GM23338 (cell line): Measurements from ENCODE around the gene COPA. TPM values are rescaled to one million over a fixed set of nuclear protein-coding genes. Genes with fewer than 3 reads are reported as not detected.

ENCODE experiments used
- ATAC-seq: fragments of 200-7000 bp; cut with Tn5 transposase; 3 replicates; pipeline ENCODE4 v1.9.1; 2020
- DNase-seq: peaks from one replicate; pipeline ENCODE4 v3.0.0-alpha.2; 2015; ENCODE audit warnings: low spot score
- H2AFZ ChIP-seq: fragments of 200-600 bp; sonication (generic); 2 replicates; pipeline ENCODE4 v1.8.0; 2016; ENCODE audit warnings: antibody characterized with exemption, mild to moderate bottlenecking, moderate library complexity
- H3F3A ChIP-seq: fragments of 200-600 bp; sonication (generic); replicated peaks from 2 replicates; pipeline ENCODE4 v1.8.0; 2017; ENCODE audit warnings: antibody characterized with exemption, mixed run types, low read depth
- H3K27ac ChIP-seq: fragments of 200-600 bp; sonication (generic); 2 replicates; pipeline ENCODE4 v1.6.1; 2016; ENCODE audit warnings: low read depth
- H3K27me3 ChIP-seq: fragments of 200-600 bp; sonication (generic); 2 replicates; pipeline ENCODE4 v1.8.0; 2016; ENCODE audit warnings: mild to moderate bottlenecking, mixed run types, moderate library complexity; ENCODE audit not compliant: insufficient read depth
- H3K36me3 ChIP-seq: fragments of 200-600 bp; sonication (generic); 2 replicates; pipeline ENCODE4 v1.8.0; 2016; ENCODE audit warnings: mild to moderate bottlenecking; ENCODE audit not compliant: insufficient read depth
- H3K4me1 ChIP-seq: fragments of 200-600 bp; sonication (generic); 2 replicates; pipeline ENCODE4 v1.8.0; 2016; ENCODE audit warnings: mild to moderate bottlenecking, moderate library complexity; ENCODE audit not compliant: insufficient read depth
- H3K4me2 ChIP-seq: fragments of 200-600 bp; sonication (generic); 2 replicates; pipeline ENCODE4 v1.7.1; 2017; ENCODE audit warnings: mixed run types
- H3K4me3 ChIP-seq: fragments of 200-600 bp; sonication (generic); 2 replicates; pipeline ENCODE4 v1.6.1; 2016; ENCODE audit warnings: mixed run types
- H3K79me2 ChIP-seq: fragments of 200-600 bp; sonication (generic); replicated peaks from 2 replicates; pipeline ENCODE4 v1.8.0; 2017; ENCODE audit warnings: mild to moderate bottlenecking; ENCODE audit not compliant: insufficient read depth
- H3K9me2 ChIP-seq: fragments of 200-600 bp; sonication (generic); 2 replicates; pipeline ENCODE4 v1.8.0; 2017; ENCODE audit not compliant: insufficient read depth
- H4K20me1 ChIP-seq: fragments of 200-600 bp; sonication (generic); replicated peaks from 2 replicates; pipeline ENCODE4 v1.8.0; 2017; ENCODE audit warnings: mild to moderate bottlenecking; ENCODE audit not compliant: insufficient read depth
- H3K27ac Mint-ChIP-seq: 2 replicates; pipeline ENCODE4 v1.8.0; 2020; ENCODE audit warnings: inconsistent platforms, mild to moderate bottlenecking, moderate library complexity, mixed read lengths
- H3K27me3 Mint-ChIP-seq: 3 replicates; pipeline ENCODE4 v1.8.0; 2022; ENCODE audit warnings: low read depth, mild to moderate bottlenecking, moderate library complexity, mixed read lengths, inconsistent platforms; ENCODE audit not compliant: insufficient read depth, poor library complexity
- H3K36me3 Mint-ChIP-seq: 3 replicates; pipeline ENCODE4 v1.8.0; 2021; ENCODE audit warnings: low read depth, mild to moderate bottlenecking, inconsistent platforms, moderate library complexity, mixed read lengths
- H3K4me1 Mint-ChIP-seq: 3 replicates; pipeline ENCODE4 v1.8.0; 2020; ENCODE audit warnings: mild to moderate bottlenecking, inconsistent platforms, mixed read lengths
- H3K4me3 Mint-ChIP-seq: 3 replicates; pipeline ENCODE4 v1.8.0; 2021; ENCODE audit warnings: moderate library complexity, mild to moderate bottlenecking, inconsistent platforms, mixed read lengths
- H3K9me3 Mint-ChIP-seq: 3 replicates; pipeline ENCODE4 v1.8.0; 2020; ENCODE audit warnings: moderate library complexity, mild to moderate bottlenecking, inconsistent platforms, mixed read lengths
- CREB1 ChIP-seq: fragments of 250-450 bp; sonication (Bioruptor Pico); IDR thresholded peaks from 2 replicates; pipeline ENCODE4 v1.5.0; 2020; ENCODE audit warnings: low read depth, mild to moderate bottlenecking, moderate library complexity
- CTCF ChIP-seq, 2 experiments: fragments of 200-600 bp in 1 of 2; sonication (generic) in 1 of 2; conservative IDR thresholded peaks; 2 replicates each; pipeline versions ENCODE4 v1.5.1 to v1.6.1; 2016 to 2017; ENCODE audit warnings: antibody characterized with exemption in 2 of 2, low read depth in 2 of 2, mild to moderate bottlenecking in 2 of 2, moderate library complexity in 1 of 2
- EZH2 ChIP-seq: fragments of 200-600 bp; sonication (generic); IDR thresholded peaks from one replicate; pipeline ENCODE4 v1.8.0; 2017; ENCODE audit warnings: antibody characterized with exemption, mild to moderate bottlenecking, low read depth; ENCODE audit not compliant: unreplicated experiment
- EZH2phosphoT487 ChIP-seq: fragments of 200-600 bp; sonication (generic); IDR thresholded peaks from one replicate; pipeline ENCODE4 v1.8.1; 2018; ENCODE audit warnings: antibody characterized with exemption; ENCODE audit not compliant: unreplicated experiment
- JUNB ChIP-seq: IDR thresholded peaks from one replicate; pipeline ENCODE4 v1.6.1; 2016; ENCODE audit warnings: antibody characterized with exemption; ENCODE audit not compliant: unreplicated experiment
- NANOG ChIP-seq: IDR thresholded peaks from 2 replicates; pipeline ENCODE4 v1.6.1; 2016; ENCODE audit warnings: antibody characterized with exemption, borderline replicate concordance
- POLR2AphosphoS5 ChIP-seq: IDR thresholded peaks from 2 replicates; pipeline ENCODE4 v1.6.1; 2016; ENCODE audit warnings: antibody characterized with exemption, low read depth
- REST ChIP-seq: IDR thresholded peaks from one replicate; pipeline ENCODE4 v1.6.1; 2018; ENCODE audit warnings: antibody characterized with exemption; ENCODE audit not compliant: unreplicated experiment
- STAT1 ChIP-seq: IDR thresholded peaks from one replicate; pipeline ENCODE4 v1.6.1; 2016; ENCODE audit warnings: antibody characterized with exemption; ENCODE audit not compliant: unreplicated experiment
- ZNF114 ChIP-seq: fragments of 250-450 bp; sonication (Bioruptor Pico); IDR thresholded peaks from 2 replicates; pipeline ENCODE4 v1.5.0; 2020; ENCODE audit warnings: mild to moderate bottlenecking, moderate library complexity
- ZNF331 ChIP-seq: fragments of 250-450 bp; sonication (Bioruptor Pico); IDR thresholded peaks from 2 replicates; pipeline ENCODE4 v1.5.0; 2020; ENCODE audit warnings: low read depth, mild to moderate bottlenecking, moderate library complexity
- polyA plus RNA-seq: library from polyadenylated mRNA; unstranded; fragments of >200 nt; fragmentation: Nextera tagmentation; extraction: Ambion mirVana; gene quantifications from 2 replicates; pipeline ENCODE4 v1.2.1, GENCODE V29; 2016
- total RNA-seq: library from RNA; depleted of rRNA; stranded (reverse); fragments of >200 nt; shearing (Covaris generic); gene quantifications from 2 replicates; pipeline ENCODE4 v1.2.3, GENCODE V29; 2014
- TF ChIP-seq, protein P1 (sequence below): IDR thresholded peaks from 2 replicates; pipeline ENCODE4 v1.6.1; 2016; ENCODE audit warnings: antibody characterized with exemption

COPA gene
- total and polyA plus RNA-seq, 2 experiments from 2014 or later: 58.2 to 87.1 TPM

- H3K4me3 ChIP-seq: no peak overlapping the region
- H3K36me3 ChIP-seq: peaks cover 20% of the 10 kb centered on the region
- Mint-ChIP-seq H3K27ac (no peak overlapping the region), H3K9me3 (no peaks in the 10 kb centered on the region), H3K4me1 (peaks cover 7% of the 10 kb centered on the region; the same call in 2 of the 3 replicates), H3K27me3 (peaks cover 2% of the 10 kb centered on the region), H3K36me3 (peaks cover 30% of the 10 kb centered on the region), H3K4me3 (no peak overlapping the region)
- no peaks in the 10 kb centered on the region for H3K9me2 ChIP-seq
- peak overlapping the region; percentile 56 for H3K27ac ChIP-seq
- ATAC-seq (no peak), DNase-seq (no peak)
- no peaks in the 10 kb centered on the region for H3K27me3 ChIP-seq
- no peak overlapping the region for H3K4me2 ChIP-seq
- H3F3A ChIP-seq: 0 out of 2 replicates have a peak, but pooled peaks cover 3% of the 10 kb centered on the region
- H4K20me1 ChIP-seq: peaks cover 36% of the 10 kb centered on the region
- TF ChIP-seq ZNF114: no peak
- no peak overlapping the region for H2AFZ ChIP-seq
- H3K79me2 ChIP-seq: peaks cover 71% of the 10 kb centered on the region
- peaks cover 5% of the 10 kb centered on the region; the same call in 1 of the 2 replicates for H3K4me1 ChIP-seq
Observed at GRCh38 chr1:160244209-160244608, 98.8 kb downstream of the COPA start.

DNA sequence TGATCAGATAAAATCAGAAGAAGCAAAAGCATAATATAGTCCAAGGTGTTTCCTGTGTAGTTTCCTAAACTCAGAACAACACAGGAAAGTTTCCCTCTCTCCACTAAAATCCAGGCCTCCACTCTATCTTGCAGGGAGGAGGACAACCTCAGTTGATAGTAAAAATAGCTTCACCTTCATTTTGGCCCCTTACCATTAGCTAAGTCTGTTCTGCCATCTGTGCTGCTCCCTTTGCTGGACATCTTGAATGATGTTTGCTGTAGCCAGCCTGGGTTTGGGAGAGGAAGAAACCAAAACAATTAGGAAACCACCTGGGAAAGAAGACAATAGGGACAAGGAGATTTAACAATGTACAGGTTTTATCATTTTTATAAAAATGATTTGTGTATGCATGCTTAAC, 99.3 kb downstream of the COPA start:
- H3K27me3 ChIP-seq: no peaks in the 10 kb centered on the region
- no peak overlapping the region for H2AFZ ChIP-seq
- H3K36me3 Mint-ChIP-seq: peaks cover 34% of the 10 kb centered on the region
- DNase-seq (no peak), ATAC-seq (no peak)
- no peak overlapping the region for H3K27ac Mint-ChIP-seq
- H3K9me2 ChIP-seq: no peaks in the 10 kb centered on the region
- H3K27me3 Mint-ChIP-seq: peaks cover 2% of the 10 kb centered on the region
- H3K4me3 Mint-ChIP-seq: no peak overlapping the region
- peaks cover 22% of the 10 kb centered on the region for H3K36me3 ChIP-seq
- H3K9me3 Mint-ChIP-seq: no peaks in the 10 kb centered on the region
- H3K4me1 Mint-ChIP-seq: peaks cover 7% of the 10 kb centered on the region; the same call in 2 of the 3 replicates
- H3K4me1 ChIP-seq: peaks cover 3% of the 10 kb centered on the region; the same call in 1 of the 2 replicates
- H3K4me3 ChIP-seq: no peak overlapping the region
- peaks cover 66% of the 10 kb centered on the region for H3K79me2 ChIP-seq
- peak overlapping the region; percentile 56; the same call in 1 of the 2 replicates for H3K27ac ChIP-seq
- 0 out of 2 replicates have a peak, but pooled peaks cover 3% of the 10 kb centered on the region for H3F3A ChIP-seq
- H3K4me2 ChIP-seq: no peak overlapping the region
- peaks cover 35% of the 10 kb centered on the region for H4K20me1 ChIP-seq
- TF ChIP-seq REST: no peak
- TF ChIP-seq, protein P1, sequence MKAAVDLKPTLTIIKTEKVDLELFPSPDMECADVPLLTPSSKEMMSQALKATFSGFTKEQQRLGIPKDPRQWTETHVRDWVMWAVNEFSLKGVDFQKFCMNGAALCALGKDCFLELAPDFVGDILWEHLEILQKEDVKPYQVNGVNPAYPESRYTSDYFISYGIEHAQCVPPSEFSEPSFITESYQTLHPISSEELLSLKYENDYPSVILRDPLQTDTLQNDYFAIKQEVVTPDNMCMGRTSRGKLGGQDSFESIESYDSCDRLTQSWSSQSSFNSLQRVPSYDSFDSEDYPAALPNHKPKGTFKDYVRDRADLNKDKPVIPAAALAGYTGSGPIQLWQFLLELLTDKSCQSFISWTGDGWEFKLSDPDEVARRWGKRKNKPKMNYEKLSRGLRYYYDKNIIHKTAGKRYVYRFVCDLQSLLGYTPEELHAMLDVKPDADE: no peak
- no peak for TF ChIP-seq CTCF (conservative IDR thresholded peaks at IDR 0.05; ENCODE audit: low read depth in 2 of 2)
- TF ChIP-seq EZH2: no peak
- TF ChIP-seq POLR2AphosphoS5: no peak
- no peak for TF ChIP-seq JUNB
- TF ChIP-seq ZNF331 (CRISPR knock-in tag): no peak
- TF ChIP-seq STAT1: no peak
- TF ChIP-seq ZNF114: no peak
- no peak for TF ChIP-seq CREB1 (CRISPR knock-in tag)
- no peak for TF ChIP-seq EZH2phosphoT487
- no peak for TF ChIP-seq NANOG
